ENCODE results near the gene TIMP4.

Gene TIMP4

GRCh38 chr3:12148183-12148940, 10.3 kb downstream of the TIMP4 start:
- in situ Hi-C loops (cut with MboI; ENCODE audit: low sequenced_read_pairs): no loop called here

- in situ Hi-C loops (cut with MboI; ENCODE audit: low sequenced_read_pairs): no loop called here
Observed at GRCh38 chr3:12147049-12147780, 11.5 kb downstream of the TIMP4 start.

DNA sequence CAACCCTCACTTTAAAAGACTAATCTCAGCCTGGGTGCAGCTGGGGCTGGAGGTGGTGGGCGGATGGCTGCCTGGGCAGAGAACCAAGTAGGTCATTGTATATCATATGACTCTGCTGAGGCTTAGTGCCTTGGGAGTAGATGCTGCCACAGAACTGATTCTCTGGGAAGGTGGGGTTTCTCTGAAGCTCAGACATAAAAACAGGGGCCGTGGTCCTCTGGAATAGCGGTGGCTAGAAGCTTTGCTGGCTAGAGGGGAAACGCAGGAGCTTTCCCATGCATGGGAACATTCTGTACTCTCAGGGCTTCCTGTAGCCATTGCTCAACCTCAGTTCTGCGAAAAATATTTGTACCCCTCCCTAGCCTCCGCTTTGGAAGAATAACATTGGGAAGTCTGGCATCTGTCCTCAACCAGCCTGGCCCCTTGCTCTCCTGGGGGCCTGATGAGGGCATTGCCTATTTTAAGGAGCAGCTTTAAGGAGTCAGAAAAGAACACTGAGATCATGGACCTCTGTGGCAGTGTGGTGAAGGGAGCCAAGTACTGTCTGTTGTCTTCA, 14.7 kb downstream of the TIMP4 start:
- in situ Hi-C loops (cut with MboI; ENCODE audit: low sequenced_read_pairs): no loop called here

DNA sequence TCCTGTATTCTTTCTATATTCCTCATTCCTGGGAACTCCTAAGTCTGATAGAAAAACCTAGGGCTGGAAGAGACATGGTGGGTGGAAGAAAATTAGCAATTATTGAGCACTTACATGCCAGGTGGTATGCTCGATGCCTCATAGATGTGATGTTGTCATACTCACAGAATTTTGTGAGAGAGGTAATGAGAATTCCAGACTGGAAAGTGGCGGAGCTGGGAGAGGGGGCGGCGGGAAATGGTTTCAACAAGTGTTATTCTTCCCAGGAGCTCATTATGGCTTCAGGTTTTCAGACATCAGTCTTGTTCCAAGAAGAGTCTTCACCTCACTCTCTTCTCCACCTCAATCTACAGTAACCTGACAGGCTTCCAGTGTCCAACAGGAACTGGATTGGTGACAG, 16.2 kb downstream of the TIMP4 start:
- in situ Hi-C loops (cut with MboI; ENCODE audit: low sequenced_read_pairs): no loop called here

GRCh38 chr3:12141350-12141749, 17.4 kb downstream of the TIMP4 start:
- in situ Hi-C loops (cut with MboI; ENCODE audit: low sequenced_read_pairs): no loop called here

DNA sequence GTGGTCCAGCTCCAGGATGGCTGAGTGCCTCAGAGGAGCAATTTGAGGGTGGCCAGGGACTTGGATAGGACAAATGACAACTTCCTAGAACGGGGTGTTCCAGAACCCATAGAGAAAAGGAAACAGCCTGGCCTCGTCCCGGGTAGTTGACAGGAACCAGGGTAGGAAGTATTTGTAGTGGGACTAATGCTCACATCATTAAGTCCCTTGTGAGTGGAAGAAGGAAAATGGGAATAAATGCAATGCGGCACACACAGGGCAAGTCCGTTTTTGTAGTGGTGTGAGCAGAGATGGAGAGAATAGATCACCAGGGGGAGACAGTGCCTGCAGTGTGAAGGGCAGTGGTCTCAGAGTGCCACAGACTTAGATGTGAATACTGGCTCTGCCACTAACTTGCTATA, 19.6 kb downstream of the TIMP4 start:
- in situ Hi-C loops (cut with MboI; ENCODE audit: low sequenced_read_pairs): loop anchor here (5.0 kb wide), 1 partner anchor 338 kb away; no protein-coding TSS in a partner anchor

GRCh38 chr3:12138044-12138443, 20.7 kb downstream of the TIMP4 start:
- in situ Hi-C loops (cut with MboI; ENCODE audit: low sequenced_read_pairs): loop anchor here (5.0 kb wide), 1 partner anchor 339 kb away; no protein-coding TSS in a partner anchor

- in situ Hi-C loops (cut with MboI; ENCODE audit: low sequenced_read_pairs): loop anchor here (5.0 kb wide), 1 partner anchor 341 kb away; no protein-coding TSS in a partner anchor
Observed at GRCh38 chr3:12136371-12136770, 22.3 kb downstream of the TIMP4 start.

DNA sequence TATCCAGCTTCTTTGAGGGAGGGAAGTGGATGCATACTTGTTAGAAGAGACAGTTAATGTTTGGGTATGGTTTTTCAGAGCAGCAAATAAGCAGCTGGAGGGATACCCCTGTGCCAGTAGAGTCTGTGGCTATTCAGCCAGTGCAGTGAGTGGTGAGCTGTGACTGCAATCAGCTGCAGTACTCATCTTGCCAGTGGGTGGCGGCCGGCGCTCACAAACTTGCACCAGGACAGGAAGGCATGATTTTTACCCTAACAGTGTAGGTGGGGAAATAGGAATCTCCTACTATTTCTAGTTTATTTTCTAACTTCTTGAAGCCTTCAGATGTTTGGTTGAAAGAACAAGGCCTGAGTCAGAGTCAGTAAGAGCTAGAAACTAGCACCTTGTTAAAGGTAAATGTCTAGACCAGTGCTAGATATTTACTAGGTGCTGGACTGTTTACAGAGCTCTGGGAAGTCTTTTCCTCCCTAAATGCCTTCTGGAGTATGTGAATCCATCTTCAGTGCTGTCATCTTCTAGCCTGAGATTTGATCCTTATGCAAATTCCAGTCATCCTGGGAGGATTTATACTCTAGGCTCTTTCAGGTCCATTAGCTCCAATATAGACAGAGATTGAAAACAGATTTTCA, 23.6 kb downstream of the TIMP4 start:
- in situ Hi-C loops (cut with MboI; ENCODE audit: low sequenced_read_pairs): loop anchor here (5.0 kb wide), 1 partner anchor 342 kb away; no protein-coding TSS in a partner anchor

DNA sequence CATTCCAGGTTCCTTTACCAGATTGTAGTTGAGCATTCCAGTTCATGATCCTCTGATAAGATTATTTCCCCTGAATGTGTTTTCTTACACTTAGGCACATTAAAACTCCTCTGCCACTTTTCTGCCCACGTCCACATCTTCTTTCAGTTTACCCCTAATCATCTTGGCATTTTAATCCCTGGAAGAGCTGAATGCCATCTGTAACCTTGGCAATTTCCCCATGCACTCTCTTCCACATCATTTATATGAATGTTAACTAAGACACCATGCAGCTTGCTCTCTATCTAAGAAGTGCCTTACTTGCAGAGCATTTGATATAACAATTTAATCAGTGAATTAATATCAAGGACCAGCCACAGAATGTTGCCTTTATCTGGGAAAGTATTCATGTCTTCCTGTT, 25.8 kb downstream of the TIMP4 start:
- in situ Hi-C loops (cut with MboI; ENCODE audit: low sequenced_read_pairs): no loop called here

- in situ Hi-C loops (cut with MboI; ENCODE audit: low sequenced_read_pairs): no loop called here
Observed at GRCh38 chr3:12131351-12132090, 27.2 kb downstream of the TIMP4 start.

GRCh38 chr3:12127391-12127790, 31.3 kb downstream of the TIMP4 start:
- in situ Hi-C loops (cut with MboI; ENCODE audit: low sequenced_read_pairs): no loop called here

DNA sequence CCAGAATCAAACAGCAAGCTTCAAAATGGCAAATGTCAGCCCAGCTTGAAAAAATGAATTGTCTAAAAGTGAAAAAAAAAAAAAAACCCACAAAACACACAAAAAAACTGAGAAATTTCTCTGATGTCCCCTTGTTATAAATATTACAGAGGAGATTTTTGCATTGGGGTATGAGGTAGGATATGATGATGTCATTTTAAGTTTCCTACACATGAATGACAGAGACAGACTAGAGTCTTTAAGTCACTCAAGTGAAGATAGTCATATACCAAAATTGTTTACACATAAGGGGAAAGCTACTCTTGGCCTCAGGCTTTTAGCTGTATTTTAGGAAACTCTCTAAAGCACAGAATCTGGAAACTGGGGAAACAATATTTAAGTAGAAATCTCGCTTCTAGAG, 32.9 kb downstream of the TIMP4 start:
- in situ Hi-C loops (cut with MboI; ENCODE audit: low sequenced_read_pairs): no loop called here

GRCh38 chr3:12121466-12121865, 37.2 kb downstream of the TIMP4 start:
- in situ Hi-C loops (cut with MboI; ENCODE audit: low sequenced_read_pairs): no loop called here

GRCh38 chr3:12120374-12121140, 38.2 kb downstream of the TIMP4 start:
- in situ Hi-C loops (cut with MboI; ENCODE audit: low sequenced_read_pairs): no loop called here

DNA sequence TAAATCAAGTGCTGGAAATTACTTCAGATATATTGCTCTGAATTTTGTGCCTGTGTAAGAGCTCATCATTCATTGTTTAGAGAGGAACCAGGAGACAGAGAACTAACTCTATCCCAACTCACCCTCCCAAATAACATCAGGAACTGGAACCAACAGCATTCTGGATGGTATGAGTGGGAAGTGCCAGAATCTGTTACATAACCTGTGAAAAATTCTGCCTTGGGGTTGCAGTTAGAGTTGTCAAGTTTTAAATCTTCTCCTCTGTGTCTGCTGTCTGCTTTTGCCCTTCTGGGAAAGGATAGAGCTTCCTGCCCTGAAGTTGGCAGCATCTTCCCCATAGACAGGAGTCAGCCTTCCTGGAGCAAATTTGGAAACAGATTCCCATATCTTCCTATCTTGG, 41.2 kb downstream of the TIMP4 start:
- in situ Hi-C loops (cut with MboI; ENCODE audit: low sequenced_read_pairs): no loop called here

- in situ Hi-C loops (cut with MboI; ENCODE audit: low sequenced_read_pairs): no loop called here
Observed at GRCh38 chr3:12116870-12117269, 41.8 kb downstream of the TIMP4 start.

DNA sequence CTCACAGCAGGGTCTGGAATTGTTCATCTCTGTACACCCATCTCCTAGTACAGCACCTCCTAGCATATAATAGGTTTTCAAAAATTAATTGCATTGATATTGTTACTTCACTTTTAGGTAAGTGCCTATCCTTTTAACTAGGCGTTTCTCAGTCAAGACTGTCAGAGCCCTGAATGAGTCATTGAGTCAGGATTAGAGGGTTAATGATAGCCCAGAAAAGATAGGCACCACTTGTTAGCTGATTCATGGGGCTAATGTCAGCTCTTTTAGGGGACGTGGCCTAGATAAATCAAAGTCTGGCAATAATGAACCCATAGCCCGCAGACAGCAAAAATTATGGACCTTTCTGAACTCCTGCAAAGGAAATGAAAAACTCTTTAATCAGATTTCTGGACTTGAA, 42.9 kb downstream of the TIMP4 start:
- in situ Hi-C loops (cut with MboI; ENCODE audit: low sequenced_read_pairs): no loop called here

- in situ Hi-C loops (cut with MboI; ENCODE audit: low sequenced_read_pairs): no loop called here
Observed at GRCh38 chr3:12115104-12115503, 43.6 kb downstream of the TIMP4 start.

DNA sequence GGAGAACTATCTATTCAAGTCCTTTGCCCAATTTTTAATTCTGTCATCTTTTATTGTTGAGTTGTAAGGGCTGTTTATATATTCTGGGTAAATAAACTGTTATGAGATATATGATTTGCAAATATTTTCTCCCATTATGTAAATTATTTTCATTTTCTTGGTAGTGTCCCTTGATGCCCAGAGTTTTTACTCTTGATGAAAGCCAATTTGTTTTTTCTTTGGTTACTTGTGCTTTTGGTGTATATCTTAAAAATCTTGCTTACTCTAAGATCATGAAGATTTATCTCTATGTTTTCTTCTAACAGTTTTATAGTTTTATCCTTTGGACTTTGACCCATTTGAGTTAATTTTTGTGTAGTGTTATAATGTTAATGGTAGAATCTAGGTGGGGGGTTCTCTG, 44.5 kb downstream of the TIMP4 start:
- in situ Hi-C loops (cut with MboI; ENCODE audit: low sequenced_read_pairs): no loop called here

All from HL-60/S4 treated with retinoic acid at 250 ng/mL for 4 days and 3 days (cell line).